ENCODE results near the gene CEP89.

- TF ChIP-seq CTCF (IDR thresholded peaks at IDR 0.05; ENCODE audit: low read length) (no peak), EZH2phosphoT487 (IDR thresholded peaks at IDR 0.05; ENCODE audit: low read length) (no peak)
These were observed 109.6 kb downstream of the CEP89 start for GRCh38 chr19:32862173-32862572.
